SU-DHL-6 (cell line): ENCODE data around the gene ASPDH.

ENCODE experiments used
- H2AFZ ChIP-seq: fragments of 200-600 bp; sonication (generic); 2 replicates; pipeline ENCODE4 v1.6.1; 2014; ENCODE audit warnings: low read depth, mild to moderate bottlenecking, moderate library complexity, mixed read lengths, antibody characterized with exemption, low read length; ENCODE audit not compliant: severe bottlenecking
- H3F3A ChIP-seq: fragments of 200-600 bp; shearing (Covaris generic); 2 replicates; pipeline ENCODE4 v1.6.0; 2016; ENCODE audit warnings: antibody characterized with exemption, mild to moderate bottlenecking; ENCODE audit not compliant: insufficient read depth
- H3K27ac ChIP-seq: fragments of 200-600 bp; sonication (generic); 2 replicates; pipeline ENCODE4 v1.5.1; 2016; ENCODE audit warnings: low read depth, mild to moderate bottlenecking, low read length, moderate library complexity, mixed read lengths
- H3K27me3 ChIP-seq: fragments of 200-600 bp; sonication (generic), shearing (Covaris generic); 2 replicates; pipeline ENCODE4 v1.6.0; 2014; ENCODE audit warnings: mild to moderate bottlenecking, low read length
- H3K36me3 ChIP-seq: fragments of 200-600 bp; sonication (generic); 2 replicates; pipeline ENCODE4 v1.6.1; 2014; ENCODE audit warnings: mild to moderate bottlenecking, low read length, mixed read lengths
- H3K4me2 ChIP-seq: fragments of 300-600, 200-600 bp; shearing (Covaris generic), sonication (generic); 2 replicates; pipeline ENCODE4 v1.6.0; 2014; ENCODE audit warnings: low read length, low read depth, mild to moderate bottlenecking; ENCODE audit not compliant: poor library complexity, severe bottlenecking
- H3K4me3 ChIP-seq: fragments of 200-600 bp; sonication (generic); 2 replicates; pipeline ENCODE4 v1.5.1; 2014; ENCODE audit warnings: antibody characterized with exemption, low read length, mild to moderate bottlenecking, mixed read lengths; ENCODE audit not compliant: insufficient read depth, poor library complexity, severe bottlenecking
- H3K79me2 ChIP-seq: fragments of 200-600 bp; sonication (generic); 2 replicates; pipeline ENCODE4 v1.6.1; 2014; ENCODE audit warnings: mild to moderate bottlenecking, low read length, moderate library complexity; ENCODE audit not compliant: insufficient read depth
- H3K9ac ChIP-seq: fragments of 200-600 bp; sonication (generic); 2 replicates; pipeline ENCODE4 v1.7.0; 2014; ENCODE audit warnings: mild to moderate bottlenecking, low read length
- H3K9me2 ChIP-seq: fragments of 200-600 bp; sonication (generic); replicated peaks from 2 replicates; pipeline ENCODE4 v1.6.1; 2014; ENCODE audit warnings: low read length; ENCODE audit not compliant: insufficient read depth
- H3K9me3 ChIP-seq: fragments of 200-600 bp; sonication (generic); 2 replicates; pipeline ENCODE4 v1.6.1; 2014; ENCODE audit warnings: low read length, mixed read lengths; ENCODE audit not compliant: insufficient read depth
- H4K20me1 ChIP-seq: fragments of 200-600 bp; sonication (generic); 2 replicates; pipeline ENCODE4 v1.6.1; 2014; ENCODE audit warnings: low read depth, mild to moderate bottlenecking, antibody characterized with exemption, low read length, moderate library complexity, mixed read lengths
- CTCF ChIP-seq: fragments of 200-600 bp; sonication (generic); IDR thresholded peaks from one replicate; pipeline ENCODE4 v1.5.1; 2017; ENCODE audit warnings: antibody characterized with exemption, mild to moderate bottlenecking, low read length, moderate library complexity; ENCODE audit not compliant: insufficient read depth, poor library complexity, severe bottlenecking
- EZH2phosphoT487 ChIP-seq: fragments of 200-600 bp; sonication (generic), shearing (Covaris generic); conservative IDR thresholded peaks from 2 replicates; pipeline ENCODE4 v1.6.1; 2018; ENCODE audit warnings: mild to moderate bottlenecking, antibody characterized with exemption, low read length, moderate library complexity, mixed read lengths

The ASPDH gene

DNA sequence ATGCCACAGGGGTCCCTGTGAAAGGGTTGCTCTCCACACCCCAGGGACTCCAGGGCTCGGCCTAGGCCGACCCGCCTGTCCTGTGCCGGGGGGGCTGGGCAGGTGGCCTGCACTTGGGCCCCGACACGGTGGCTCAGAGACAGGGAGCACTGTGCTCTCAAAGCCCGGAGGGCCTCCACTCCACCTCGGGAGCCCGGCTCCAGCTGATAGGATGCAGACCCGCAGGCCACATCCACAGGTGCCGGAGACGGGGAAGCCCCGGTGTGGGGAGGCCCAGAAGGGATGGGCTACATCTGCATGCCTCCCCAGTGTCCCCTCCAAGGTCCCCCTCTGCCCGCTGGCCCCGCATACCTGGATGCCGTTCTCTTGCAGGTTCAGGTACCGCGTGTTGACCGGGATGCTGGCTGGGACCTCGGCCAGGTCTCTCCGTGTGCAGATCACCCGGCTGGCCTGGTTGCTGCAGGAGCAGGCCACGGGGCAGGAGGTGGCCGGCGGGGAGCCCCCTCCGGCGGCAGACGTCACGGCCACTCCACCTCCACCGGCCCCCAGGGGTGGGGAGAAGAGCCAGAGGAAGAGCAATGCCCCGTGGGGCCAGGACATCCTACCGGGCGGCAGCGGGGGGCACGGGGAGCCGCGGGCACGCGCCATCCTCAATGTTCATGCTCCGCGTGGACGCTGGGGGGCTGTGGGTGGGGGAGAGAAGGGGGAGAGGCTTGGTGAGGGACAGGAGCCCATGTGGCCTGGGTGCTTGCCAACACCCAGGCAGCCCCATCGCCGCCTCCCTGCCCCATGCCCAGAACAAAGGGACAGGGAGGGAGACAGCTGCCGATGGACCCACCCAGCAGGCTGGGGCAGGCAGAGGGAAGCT is 34.7 kb upstream of the ASPDH start:
- Histone ChIP-seq H3K4me3 (no peak overlapping the region), H3K27me3 (no peaks in the 10 kb centered on the region), H2AFZ (no peak overlapping the region), H3K36me3 (no peaks in the 10 kb centered on the region), H3K9me2 (no peaks in the 10 kb centered on the region), H3K79me2 (no peaks in the 10 kb centered on the region), H3K27ac (no peak overlapping the region), H3K4me2 (no peak overlapping the region), H3K9me3 (no peaks in the 10 kb centered on the region), H3F3A (no peaks in the 10 kb centered on the region), H3K9ac (no peak overlapping the region), H4K20me1 (no peaks in the 10 kb centered on the region)
- TF ChIP-seq EZH2phosphoT487 (no peak), CTCF (no peak)

DNA sequence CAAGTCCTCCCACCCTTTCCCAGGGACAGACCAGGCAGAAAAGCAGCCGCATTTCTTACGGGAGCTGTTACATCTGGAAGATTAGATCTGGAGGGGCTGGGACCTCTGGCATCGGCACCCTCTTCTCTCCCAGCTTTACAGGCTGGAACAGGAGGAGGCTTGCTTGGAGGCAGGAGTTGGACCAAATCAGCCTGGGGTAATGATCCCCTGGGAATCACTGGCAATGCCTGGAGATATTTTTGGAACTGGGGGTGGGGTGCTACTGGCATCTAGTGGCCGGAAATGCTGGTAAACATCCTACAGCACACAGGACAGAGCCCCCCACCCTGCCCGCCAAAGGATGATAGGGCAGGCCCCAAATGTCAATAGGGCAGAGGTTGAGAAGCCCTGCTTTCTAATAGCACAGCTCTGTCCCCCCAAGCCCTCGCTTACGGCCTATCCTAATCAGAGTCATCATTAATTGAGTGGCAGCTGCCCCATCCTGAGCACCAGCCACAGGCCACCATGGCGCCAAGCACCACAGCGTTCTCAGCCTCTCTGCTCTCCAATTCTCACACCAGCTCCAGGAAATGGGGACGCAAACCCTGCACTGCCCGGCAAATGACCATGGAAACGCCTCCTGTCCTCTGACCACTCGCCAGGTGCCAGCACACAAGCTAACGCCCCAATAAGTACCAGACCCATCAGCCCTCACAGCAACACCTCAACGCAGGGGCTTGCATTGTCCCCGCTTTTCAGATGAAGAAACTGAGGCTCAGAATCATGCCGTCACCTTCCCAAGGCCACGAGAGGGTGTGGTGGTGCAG is 33.9 kb upstream of the ASPDH start:
- TF ChIP-seq CTCF: no peak
- TF ChIP-seq EZH2phosphoT487: no peak
- no peaks in the 10 kb centered on the region for H3K79me2 ChIP-seq
- H4K20me1 ChIP-seq: no peaks in the 10 kb centered on the region
- H3K4me3 ChIP-seq: no peak overlapping the region
- H3K9ac ChIP-seq: no peak overlapping the region
- no peaks in the 10 kb centered on the region for H3F3A ChIP-seq
- no peak overlapping the region for H3K27ac ChIP-seq
- no peaks in the 10 kb centered on the region for H3K27me3 ChIP-seq
- no peak overlapping the region for H3K4me2 ChIP-seq
- no peaks in the 10 kb centered on the region for H3K36me3 ChIP-seq
- H3K9me2 ChIP-seq: no peaks in the 10 kb centered on the region
- no peaks in the 10 kb centered on the region for H3K9me3 ChIP-seq
- H2AFZ ChIP-seq: no peak overlapping the region

DNA sequence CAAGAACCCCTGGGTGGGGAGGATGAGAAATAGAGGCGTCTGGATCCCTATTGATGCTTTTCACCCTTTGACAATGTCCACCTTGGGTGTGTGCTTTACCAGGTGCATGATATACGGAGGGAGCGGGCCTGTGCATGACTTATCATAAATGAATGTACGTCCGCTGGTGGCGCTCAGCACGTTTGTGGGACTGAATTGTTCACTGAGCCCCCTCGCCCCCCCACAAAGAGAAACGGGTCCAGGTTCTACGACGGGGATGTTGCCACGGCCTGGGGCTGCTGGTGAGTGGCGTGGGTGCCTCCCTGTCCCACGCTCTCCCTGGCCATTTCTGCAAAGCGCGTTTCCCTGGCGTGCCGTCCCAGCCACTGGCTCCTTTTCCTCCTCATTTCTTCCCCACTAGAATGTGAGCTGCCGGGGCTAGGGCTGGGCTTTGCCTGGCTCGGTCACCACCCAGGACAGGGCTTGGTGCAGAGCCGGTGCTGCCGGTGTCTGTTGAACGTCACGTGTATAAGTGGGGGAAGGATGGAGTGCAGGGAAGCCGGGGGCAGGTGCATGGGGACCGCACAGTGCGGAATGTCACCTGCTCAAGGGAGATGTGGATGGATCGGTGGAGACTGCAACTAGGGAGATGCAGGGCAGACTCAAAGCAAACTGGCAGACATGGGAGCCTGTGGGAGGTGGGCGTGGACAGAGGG is 33.0 kb upstream of the ASPDH start:
- TF ChIP-seq CTCF (no peak), EZH2phosphoT487 (no peak)
- H3F3A ChIP-seq: no peaks in the 10 kb centered on the region
- no peaks in the 10 kb centered on the region for H3K9me2 ChIP-seq
- H4K20me1 ChIP-seq: no peaks in the 10 kb centered on the region
- H3K27ac ChIP-seq: no peak overlapping the region
- no peak overlapping the region for H3K4me3 ChIP-seq
- H3K79me2 ChIP-seq: no peaks in the 10 kb centered on the region
- no peaks in the 10 kb centered on the region for H3K27me3 ChIP-seq
- no peak overlapping the region for H3K9ac ChIP-seq
- H2AFZ ChIP-seq: no peak overlapping the region
- no peaks in the 10 kb centered on the region for H3K9me3 ChIP-seq
- no peaks in the 10 kb centered on the region for H3K36me3 ChIP-seq
- no peak overlapping the region for H3K4me2 ChIP-seq
